Neural progenitor cell (in vitro differentiated cells): ENCODE data around the gene FSTL4.

ENCODE experiments used
- CTCF ChIP-seq: fragments of 200-600 bp; sonication (generic); IDR thresholded peaks from 2 replicates; pipeline ENCODE4 v1.5.1; 2017; ENCODE audit warnings: antibody characterized with exemption, mild to moderate bottlenecking
- EZH2 ChIP-seq: fragments of 200-600 bp; sonication (generic); IDR thresholded peaks from 2 replicates; pipeline ENCODE4 v1.6.1; 2017; ENCODE audit warnings: antibody characterized with exemption, mild to moderate bottlenecking, moderate library complexity

GRCh38 chr5:133485468-133485867 is 126.9 kb downstream of the FSTL4 start:
- TF ChIP-seq CTCF = no peak
- TF ChIP-seq EZH2 = no peak
